Non-pigmented ciliary epithelial cell (primary cell): ENCODE data around the gene LRRC28.

Experiments
- DNase-seq: peaks from one replicate; pipeline ENCODE4 v3.0.0-alpha.2; 2010; ENCODE audit warnings: low read depth

LRRC28 gene

GRCh38 chr15:99343208-99343607 is 91.9 kb downstream of the LRRC28 start:
- no peak for DNase-seq

GRCh38 chr15:99343881-99344551 is 92.7 kb downstream of the LRRC28 start:
- no peak for DNase-seq

- DNase-seq, result no peak
These were observed 93.4 kb downstream of the LRRC28 start for GRCh38 chr15:99344639-99345038.

- no peak for DNase-seq
These were observed 94.0 kb downstream of the LRRC28 start for GRCh38 chr15:99345242-99345641.

- no peak for DNase-seq
These were observed 94.7 kb downstream of the LRRC28 start for GRCh38 chr15:99345832-99346462.

GRCh38 chr15:99347574-99347973 is 96.3 kb downstream of the LRRC28 start:
- no peak for DNase-seq

- no peak for DNase-seq
These were observed 97.1 kb downstream of the LRRC28 start for GRCh38 chr15:99348412-99348811.

- no peak for DNase-seq
These were observed 99.1 kb downstream of the LRRC28 start for GRCh38 chr15:99350408-99350807.

GRCh38 chr15:99359769-99360168 is 108.5 kb downstream of the LRRC28 start:
- DNase-seq, result no peak

GRCh38 chr15:99361545-99362185 is 110.4 kb downstream of the LRRC28 start:
- no peak for DNase-seq

GRCh38 chr15:99365242-99365641 is 114.0 kb downstream of the LRRC28 start:
- no peak for DNase-seq

- no peak for DNase-seq
These were observed 114.7 kb downstream of the LRRC28 start for GRCh38 chr15:99366013-99366412.

- no peak for DNase-seq
These were observed 117.5 kb downstream of the LRRC28 start for GRCh38 chr15:99368743-99369142.

- DNase-seq, result no peak
These were observed 117.9 kb downstream of the LRRC28 start for GRCh38 chr15:99369196-99369595.

- DNase-seq, result no peak
These were observed 120.2 kb downstream of the LRRC28 start for GRCh38 chr15:99371180-99372103.

- DNase-seq, result no peak
These were observed 133.9 kb downstream of the LRRC28 start for GRCh38 chr15:99385005-99385669.

- no peak for DNase-seq
These were observed 134.6 kb downstream of the LRRC28 start for GRCh38 chr15:99385865-99386264.

- no peak for DNase-seq
These were observed 135.1 kb downstream of the LRRC28 start for GRCh38 chr15:99386391-99386790.

- no peak for DNase-seq
These were observed 136.3 kb downstream of the LRRC28 start for GRCh38 chr15:99387421-99388168.

GRCh38 chr15:99390667-99391066 is 139.4 kb downstream of the LRRC28 start:
- DNase-seq, result no peak

GRCh38 chr15:99393641-99394040 is 142.4 kb downstream of the LRRC28 start:
- no peak for DNase-seq
